HS-5 (cell line): Measurements from ENCODE around the gene PLEKHM3.

Experiments used
- DNase-seq: peaks from one replicate; pipeline ENCODE4 v3.0.0-alpha.2; 2012; ENCODE audit warnings: low read depth

PLEKHM3 gene

DNA sequence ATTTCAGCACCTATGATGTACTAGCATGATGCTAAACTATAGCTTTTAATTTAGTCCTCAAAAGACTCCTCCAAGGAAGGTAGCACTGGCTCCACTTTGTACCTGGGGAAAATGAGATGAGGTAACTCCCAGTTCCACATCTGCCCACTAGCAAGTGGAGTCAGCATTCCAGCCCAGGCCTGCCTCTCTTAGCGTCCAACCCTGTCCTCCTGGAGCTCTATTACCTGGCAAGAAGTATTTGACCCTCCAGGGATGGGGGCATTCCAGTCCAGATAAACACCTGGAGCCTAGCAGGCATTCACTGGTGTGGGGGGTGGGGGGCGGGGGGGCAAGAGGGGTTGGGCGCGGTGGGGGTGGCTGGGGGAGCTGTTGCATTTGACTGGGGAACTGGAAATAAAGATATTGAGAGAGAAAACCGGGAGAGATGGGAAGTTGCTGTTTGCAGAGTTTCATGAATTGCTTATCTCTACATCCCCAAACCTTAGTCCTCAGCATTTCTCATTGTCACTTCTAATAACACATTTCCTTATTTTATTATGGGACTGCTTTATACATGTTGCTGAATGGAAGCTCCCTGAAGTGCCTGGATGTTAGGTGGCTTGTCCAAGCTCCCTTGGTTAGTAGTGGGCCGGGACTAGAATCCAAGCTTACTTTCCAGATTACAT, 233.6 kb downstream of the PLEKHM3 start:
- DNase-seq, result no peak

DNA sequence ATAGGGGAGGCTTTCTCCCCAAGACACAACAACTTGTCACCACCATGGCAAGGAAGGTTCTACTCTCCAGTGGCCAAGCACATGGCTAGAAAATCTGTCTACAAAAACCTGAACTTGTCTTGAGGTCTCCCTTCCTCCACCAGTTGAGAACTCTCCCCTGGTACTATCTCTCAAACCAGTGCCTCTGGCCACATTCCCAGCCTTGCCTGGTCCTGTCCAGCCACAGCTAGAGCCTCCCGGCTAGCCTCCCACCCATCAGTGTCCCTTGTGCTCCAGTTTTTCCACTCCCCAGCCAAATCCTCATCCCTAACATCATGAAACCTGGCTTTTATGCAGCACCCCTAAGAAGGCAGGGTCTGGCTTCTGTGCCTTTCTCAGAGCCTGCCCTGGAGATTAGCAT, 234.4 kb downstream of the PLEKHM3 start:
- no peak for DNase-seq

DNA sequence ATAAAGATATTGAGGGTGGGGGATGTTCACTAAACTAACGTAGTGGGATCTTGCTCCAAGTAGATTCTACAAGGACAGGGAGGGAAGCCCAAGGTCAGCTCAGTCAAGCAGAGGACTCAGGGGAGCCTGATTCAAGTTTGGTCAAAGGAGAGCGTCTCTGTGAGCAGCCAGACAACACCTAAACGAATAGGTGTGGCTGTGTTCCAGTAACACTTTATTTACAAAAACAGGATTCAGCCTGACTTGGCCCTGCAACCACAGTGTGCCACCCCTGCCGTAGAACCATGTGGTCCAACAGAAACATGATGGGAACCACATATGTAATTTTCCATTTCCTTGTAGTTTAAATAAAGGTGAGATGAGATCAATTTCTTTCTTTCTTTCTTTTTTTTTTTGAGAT, 237.5 kb downstream of the PLEKHM3 start:
- DNase-seq, result no peak

DNA sequence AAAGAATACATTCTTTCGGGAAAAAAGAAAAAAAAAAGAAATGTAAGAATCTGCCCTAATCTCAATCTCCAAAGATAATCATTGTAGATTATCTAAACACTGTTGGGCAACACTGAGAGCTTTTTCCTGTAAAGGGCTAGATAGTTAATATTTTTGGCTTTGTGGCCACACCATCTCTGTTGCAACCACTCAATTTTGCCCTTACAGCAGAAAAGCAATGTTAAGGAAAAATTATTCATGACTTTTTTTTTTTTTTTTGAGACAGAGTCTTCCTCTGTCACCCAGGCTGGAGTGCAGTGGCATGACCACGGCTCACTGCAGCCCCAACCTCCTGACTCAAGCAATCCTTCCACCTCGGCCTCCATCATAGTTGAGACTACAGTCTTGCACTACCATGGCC, 238.3 kb downstream of the PLEKHM3 start:
- no peak for DNase-seq

DNA sequence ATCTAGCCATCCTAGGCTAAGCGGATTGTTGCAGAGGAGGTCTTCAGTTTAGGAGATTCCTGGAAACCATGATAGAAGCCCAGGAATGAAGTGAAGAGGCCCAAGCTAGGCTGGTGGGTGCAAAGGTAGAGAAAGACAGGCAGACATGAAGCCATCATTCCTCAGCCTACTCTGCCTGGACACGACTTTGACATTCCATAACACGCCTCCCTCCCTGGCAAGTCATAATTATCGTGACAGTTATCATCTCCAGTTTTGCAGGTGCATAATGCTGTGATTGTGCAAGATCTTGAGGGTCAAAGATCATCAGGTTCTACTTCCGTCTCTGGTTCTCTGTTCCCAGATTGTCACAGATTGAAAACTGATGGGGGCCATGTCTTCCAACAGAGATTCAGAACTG, 240.4 kb downstream of the PLEKHM3 start:
- no peak for DNase-seq

DNA sequence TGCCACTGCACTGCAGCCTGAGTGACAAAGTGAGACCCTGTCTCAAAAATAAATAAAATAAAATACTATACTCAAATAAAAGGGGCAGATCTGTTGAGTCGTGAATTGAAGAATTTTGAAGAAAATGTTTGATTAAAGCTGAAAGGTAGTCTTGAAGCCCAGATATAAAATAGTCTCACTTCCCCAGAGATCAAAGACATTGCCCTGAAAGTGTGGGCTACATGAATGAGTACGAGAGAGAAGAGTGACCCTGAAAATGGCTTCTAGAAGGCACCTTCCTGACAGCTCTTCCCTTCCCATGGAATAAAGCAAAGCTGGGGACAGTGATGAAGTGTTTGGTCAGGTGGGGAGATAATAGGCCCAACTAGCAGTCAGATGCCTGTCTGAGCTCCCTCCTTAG, 241.8 kb downstream of the PLEKHM3 start:
- DNase-seq, result no peak

DNA sequence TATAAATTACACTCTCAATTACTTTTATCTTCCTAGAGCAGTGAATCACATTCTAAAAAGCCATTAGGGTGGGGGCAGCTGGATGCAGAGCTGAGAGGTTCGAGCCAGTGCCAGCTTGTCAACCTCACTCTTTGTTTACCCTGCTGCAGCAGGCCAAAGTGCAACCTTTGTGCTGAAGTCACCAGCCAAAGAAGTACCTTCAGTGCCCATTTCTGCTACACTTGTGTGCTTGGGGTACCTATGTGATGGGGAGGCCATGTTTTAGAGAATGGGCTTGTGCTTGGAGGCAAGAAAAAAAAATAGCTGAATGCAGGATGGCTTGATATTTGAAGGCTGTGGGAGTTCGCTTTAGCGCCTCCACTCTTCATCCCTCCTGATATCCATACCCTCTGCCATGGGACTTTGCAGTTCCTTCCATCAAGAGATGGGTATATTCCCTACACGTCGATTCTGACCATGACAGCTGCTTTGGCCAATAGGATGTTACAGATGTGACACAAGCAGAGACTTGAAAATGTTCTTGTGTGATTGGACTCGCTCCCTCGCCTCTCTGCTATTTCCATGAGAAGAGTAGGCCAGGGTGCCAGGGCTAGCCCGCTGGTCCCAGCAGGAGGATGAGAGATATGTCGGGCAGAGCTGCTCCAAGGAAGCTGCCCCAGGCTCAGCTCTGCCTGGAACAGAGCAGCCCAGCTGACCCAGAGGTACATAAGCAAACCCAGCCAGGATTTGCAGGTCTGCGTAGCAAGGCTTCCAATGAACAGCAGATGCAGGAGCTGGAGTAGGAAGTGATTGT, 242.9 kb downstream of the PLEKHM3 start:
- DNase-seq, result no peak

DNA sequence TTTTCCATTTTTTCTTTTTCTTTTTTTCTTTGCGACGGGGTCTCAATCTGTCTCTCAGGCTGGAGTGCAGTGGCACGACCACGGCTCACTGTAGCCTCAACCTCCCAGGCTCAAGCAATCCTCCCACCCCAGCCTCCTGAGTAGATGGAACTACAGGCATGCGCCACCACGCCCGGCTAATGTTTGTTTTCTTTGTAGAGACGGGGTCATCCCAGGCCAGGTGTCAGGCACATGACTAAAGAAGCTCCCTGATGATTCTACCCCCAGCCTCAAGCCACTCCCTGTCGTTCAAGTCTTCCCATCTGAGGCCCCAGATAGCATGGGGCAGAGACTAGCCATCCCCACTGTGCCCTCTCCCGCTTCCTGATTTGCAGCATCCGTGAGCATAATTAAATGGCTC, 245.8 kb downstream of the PLEKHM3 start:
- no peak for DNase-seq

DNA sequence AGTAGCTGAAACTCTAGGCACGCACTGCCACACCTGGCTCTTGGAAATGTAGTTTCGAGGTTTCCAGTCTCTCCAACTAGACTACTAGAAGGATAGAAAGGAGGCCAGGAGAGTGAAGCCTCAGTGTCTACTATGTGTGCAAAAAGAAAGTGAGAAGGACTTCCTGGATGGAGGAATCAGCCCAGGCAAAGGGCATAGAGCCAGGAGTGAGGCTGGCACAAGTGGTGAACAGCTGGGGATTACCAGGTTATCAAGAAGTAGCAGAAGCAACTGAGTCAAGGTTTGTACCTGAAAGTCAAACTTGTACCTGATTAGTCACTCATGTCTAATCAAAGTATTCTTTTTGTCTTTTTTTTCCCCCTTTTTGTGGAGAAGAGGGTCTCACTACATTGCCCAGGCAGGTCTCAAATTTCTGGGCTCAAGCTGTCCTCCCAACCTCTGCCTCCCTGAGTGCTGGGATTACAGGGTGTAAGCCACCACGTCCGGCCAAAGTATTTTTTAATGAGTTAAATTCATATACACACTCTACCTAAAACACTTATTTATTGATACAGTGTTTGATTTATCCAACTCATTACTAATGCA, 246.9 kb downstream of the PLEKHM3 start:
- no peak for DNase-seq

DNA sequence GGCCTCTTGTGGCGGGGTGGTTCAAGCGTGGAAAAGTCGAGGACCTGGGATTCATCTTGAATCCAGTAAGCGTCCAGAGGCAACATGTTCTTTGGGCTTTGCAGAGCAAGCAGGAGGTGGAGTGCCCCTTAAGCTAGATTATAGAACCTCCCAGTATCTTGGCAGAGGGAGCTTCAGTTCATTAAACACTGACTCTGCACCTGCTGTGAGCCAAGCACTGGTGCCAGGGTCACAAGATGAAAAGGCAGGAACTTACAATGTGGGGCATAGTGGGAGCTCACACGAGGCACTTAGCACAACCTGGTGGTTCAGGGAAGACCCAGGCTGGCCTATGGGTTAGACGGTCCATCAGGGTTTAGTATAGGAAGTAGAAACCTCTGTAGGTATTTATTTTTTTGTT, 248.2 kb downstream of the PLEKHM3 start:
- no peak for DNase-seq

DNA sequence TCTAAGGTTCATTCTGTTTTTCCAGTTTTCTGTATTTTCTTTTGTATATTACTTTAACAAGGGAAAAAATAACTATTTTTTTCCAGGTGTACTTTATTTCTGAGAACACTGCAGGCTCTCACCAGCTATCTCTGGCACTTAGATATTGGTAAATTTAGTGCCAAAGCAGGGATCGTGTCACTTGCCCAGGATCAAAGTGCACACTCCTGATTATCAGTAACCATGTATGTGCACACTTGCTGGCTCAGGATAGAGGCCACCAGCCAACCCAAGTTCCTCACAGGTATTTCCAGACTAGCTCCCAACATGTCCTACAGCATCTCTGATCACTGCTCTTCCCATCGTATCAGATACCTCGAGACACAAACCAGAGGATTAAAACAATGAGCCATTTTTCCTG, 249.9 kb downstream of the PLEKHM3 start:
- no peak for DNase-seq

DNA sequence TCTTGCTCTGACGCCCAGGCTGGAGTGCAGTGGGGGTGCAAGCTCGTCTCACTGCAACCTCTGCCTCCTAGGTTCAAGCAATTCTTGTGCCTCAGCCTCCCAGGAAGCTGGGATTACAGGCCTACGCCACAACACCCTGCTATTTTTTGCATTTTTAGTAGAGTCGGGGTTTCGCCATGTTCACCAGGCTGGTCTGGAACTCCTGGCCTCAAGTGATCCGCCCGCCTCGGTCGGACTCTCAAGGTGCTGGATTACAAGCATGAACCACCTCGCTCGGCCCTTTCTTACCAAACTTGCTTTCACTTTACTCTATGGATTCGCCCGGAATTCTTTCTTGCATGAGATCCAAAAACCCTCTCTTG, 252.5 kb downstream of the PLEKHM3 start:
- no peak for DNase-seq

DNA sequence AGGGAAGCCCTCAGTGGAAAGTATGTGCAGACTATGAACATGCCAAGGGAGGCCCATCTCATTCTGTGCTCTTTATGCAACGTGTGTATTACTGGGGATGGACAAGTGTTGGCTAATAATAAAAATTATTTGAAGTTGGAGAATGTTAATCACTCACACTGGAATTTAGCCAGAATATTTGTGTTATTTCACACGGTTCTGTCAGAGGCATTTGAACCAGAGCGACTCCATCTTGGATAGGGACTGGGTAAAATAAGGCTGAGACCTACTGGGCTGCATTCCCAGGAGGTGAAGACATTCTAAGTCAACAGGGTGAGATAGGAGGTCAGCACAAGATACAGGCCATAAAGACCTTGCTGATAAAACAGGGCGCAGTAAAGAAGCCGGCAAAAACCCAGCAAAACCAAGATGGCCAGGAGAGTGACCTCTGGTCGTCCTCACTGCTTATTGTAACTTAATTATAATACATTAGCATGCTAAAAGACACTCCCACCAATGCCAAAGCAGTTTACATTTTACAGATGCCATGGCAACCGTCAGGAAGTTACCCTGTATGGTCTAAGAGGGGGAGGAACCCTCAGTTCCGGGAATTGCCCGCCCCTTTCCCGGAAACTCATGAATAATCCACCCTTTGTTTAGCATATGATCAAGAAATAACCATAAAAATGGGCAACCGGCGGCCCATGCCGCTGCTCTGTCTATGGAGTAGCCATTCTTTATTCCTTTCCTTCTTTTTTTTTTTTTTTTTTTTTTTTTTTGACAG, 253.1 kb downstream of the PLEKHM3 start:
- DNase-seq, result no peak

DNA sequence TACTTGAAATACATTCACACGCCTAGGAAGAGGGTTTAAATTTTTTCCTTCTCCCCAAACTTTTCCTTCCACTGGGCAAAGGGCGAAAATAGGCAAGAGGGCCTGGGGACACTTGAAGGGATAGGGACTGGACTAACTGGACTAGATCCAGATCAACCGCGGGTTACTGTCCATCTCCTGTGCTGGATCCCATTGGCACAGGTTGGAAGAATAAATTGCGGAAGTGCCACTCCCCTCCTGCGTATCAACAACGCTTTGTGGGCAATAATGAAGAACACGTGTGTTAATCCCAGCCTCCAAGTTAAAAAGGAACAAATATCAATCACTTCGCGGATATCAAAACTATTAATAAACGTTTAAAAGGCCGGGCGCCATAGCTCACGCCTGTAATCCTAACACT, 253.9 kb downstream of the PLEKHM3 start:
- no peak for DNase-seq
